SH-SY5Y (cell line): ENCODE measurements around the gene CTNND2.

ENCODE experiments used
- GATA2 ChIP-seq: IDR thresholded peaks from 2 replicates; pipeline ENCODE4 v1.6.1; 2011; ENCODE audit warnings: mild to moderate bottlenecking, low read depth, low read length
- GATA3 ChIP-seq: IDR thresholded peaks from 2 replicates; pipeline ENCODE4 v1.6.1; 2011; ENCODE audit warnings: low read depth, mild to moderate bottlenecking, low read length, moderate library complexity

GRCh38 chr5:11047625-11048024 lies 856.6 kb downstream of the CTNND2 start:
- no peak for TF ChIP-seq GATA2
- no peak for TF ChIP-seq GATA3
